Osteocyte (in vitro differentiated cells): ENCODE data around the gene STOX1. TPM values are rescaled to one million over a fixed set of nuclear protein-coding genes. Genes with fewer than 3 reads are reported as not detected.
"Not testable (repeated sequence)": the region's sequence is repeated elsewhere in the genome, so short reads cannot be mapped to it uniquely, and the experiment has no call there.

Experiments used
- DNase-seq: peaks from one replicate; pipeline ENCODE4 v3.0.0; 2021; ENCODE audit warnings: mixed read lengths; ENCODE audit not compliant: unreplicated experiment; ENCODE audit errors: extremely low spot score
- H3K27ac Mint-ChIP-seq: one replicate; pipeline ENCODE4 v1.8.0; 2021; ENCODE audit warnings: mild to moderate bottlenecking, mixed read lengths; ENCODE audit not compliant: unreplicated experiment
- H3K27me3 Mint-ChIP-seq: one replicate; pipeline ENCODE4 v1.8.0; 2021; ENCODE audit warnings: mixed read lengths; ENCODE audit not compliant: unreplicated experiment
- H3K36me3 Mint-ChIP-seq: one replicate; pipeline ENCODE4 v1.8.0; 2021; ENCODE audit warnings: mixed read lengths; ENCODE audit not compliant: unreplicated experiment
- H3K4me1 Mint-ChIP-seq: one replicate; pipeline ENCODE4 v1.8.0; 2021; ENCODE audit warnings: mixed read lengths; ENCODE audit not compliant: unreplicated experiment
- H3K4me3 Mint-ChIP-seq: one replicate; pipeline ENCODE4 v1.8.0; 2021; ENCODE audit warnings: mild to moderate bottlenecking, moderate library complexity, mixed read lengths; ENCODE audit not compliant: unreplicated experiment
- H3K9me3 Mint-ChIP-seq: one replicate; pipeline ENCODE4 v1.8.0; 2021; ENCODE audit warnings: mixed read lengths; ENCODE audit not compliant: unreplicated experiment
- total RNA-seq: library from RNA; stranded (reverse); gene quantifications from 2 replicates; pipeline ENCODE4 v1.2.1, GENCODE V29; 2021
- TF ChIP-seq, protein P1 (sequence below): fragments of 200-600 bp; sonication (generic); IDR thresholded peaks from 2 replicates; pipeline ENCODE4 v1.5.0; 2021; ENCODE audit warnings: antibody characterized with exemption, mild to moderate bottlenecking, moderate library complexity

The STOX1 gene
- total RNA-seq, 1 donor from 2014 or later, result 1.3 TPM

GRCh38 chr10:68804692-68805091, 22.6 kb upstream of the STOX1 start:
- TF ChIP-seq, protein P1, sequence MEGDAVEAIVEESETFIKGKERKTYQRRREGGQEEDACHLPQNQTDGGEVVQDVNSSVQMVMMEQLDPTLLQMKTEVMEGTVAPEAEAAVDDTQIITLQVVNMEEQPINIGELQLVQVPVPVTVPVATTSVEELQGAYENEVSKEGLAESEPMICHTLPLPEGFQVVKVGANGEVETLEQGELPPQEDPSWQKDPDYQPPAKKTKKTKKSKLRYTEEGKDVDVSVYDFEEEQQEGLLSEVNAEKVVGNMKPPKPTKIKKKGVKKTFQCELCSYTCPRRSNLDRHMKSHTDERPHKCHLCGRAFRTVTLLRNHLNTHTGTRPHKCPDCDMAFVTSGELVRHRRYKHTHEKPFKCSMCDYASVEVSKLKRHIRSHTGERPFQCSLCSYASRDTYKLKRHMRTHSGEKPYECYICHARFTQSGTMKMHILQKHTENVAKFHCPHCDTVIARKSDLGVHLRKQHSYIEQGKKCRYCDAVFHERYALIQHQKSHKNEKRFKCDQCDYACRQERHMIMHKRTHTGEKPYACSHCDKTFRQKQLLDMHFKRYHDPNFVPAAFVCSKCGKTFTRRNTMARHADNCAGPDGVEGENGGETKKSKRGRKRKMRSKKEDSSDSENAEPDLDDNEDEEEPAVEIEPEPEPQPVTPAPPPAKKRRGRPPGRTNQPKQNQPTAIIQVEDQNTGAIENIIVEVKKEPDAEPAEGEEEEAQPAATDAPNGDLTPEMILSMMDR, result no peak
- Mint-ChIP-seq H3K9me3 (no peaks in the 10 kb centered on the region), H3K4me1 (no peaks in the 10 kb centered on the region), H3K36me3 (peaks cover 1% of the 10 kb centered on the region), H3K27me3 (no peaks in the 10 kb centered on the region), H3K4me3 (no peak overlapping the region), H3K27ac (no peak overlapping the region)
- DNase-seq, result no peak

DNA sequence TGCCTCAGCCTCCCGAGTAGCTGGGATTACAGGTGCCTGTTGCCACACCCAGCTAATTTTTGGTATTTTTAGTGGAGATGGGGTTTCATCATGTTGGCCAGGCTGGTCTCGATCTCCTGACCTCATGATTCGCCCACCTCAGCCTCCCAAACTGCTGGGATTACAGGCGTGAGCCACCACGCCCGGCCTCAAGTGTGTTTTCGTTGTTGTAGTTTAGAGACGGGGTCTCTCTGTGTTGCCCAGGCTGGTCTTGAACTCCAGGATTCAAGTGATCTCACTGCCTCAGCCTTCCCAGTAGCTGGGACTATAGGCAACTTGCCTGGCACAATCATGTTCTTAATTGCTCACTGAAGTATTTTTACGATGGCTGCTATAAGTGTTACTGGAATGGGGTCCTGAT, 16.5 kb upstream of the STOX1 start:
- H3K36me3 Mint-ChIP-seq, DNase-seq, H3K9me3 Mint-ChIP-seq, H3K27ac Mint-ChIP-seq, H3K27me3 Mint-ChIP-seq, H3K4me3 Mint-ChIP-seq, H3K4me1 Mint-ChIP-seq: not testable (repeated sequence)

GRCh38 chr10:68811314-68812009, 15.9 kb upstream of the STOX1 start:
- Mint-ChIP-seq H3K27ac (no peak overlapping the region), H3K36me3 (no peaks in the 10 kb centered on the region), H3K4me3 (no peak overlapping the region), H3K27me3 (no peaks in the 10 kb centered on the region), H3K4me1 (no peaks in the 10 kb centered on the region), H3K9me3 (no peaks in the 10 kb centered on the region)
- DNase-seq, result no peak
- TF ChIP-seq, protein P1, result no peak

GRCh38 chr10:68812420-68812819, 14.9 kb upstream of the STOX1 start:
- DNase-seq, result no peak
- TF ChIP-seq, protein P1, result no peak
- Mint-ChIP-seq H3K9me3 (no peaks in the 10 kb centered on the region), H3K4me3 (no peak overlapping the region), H3K27me3 (no peaks in the 10 kb centered on the region), H3K4me1 (no peaks in the 10 kb centered on the region), H3K27ac (no peak overlapping the region), H3K36me3 (no peaks in the 10 kb centered on the region)

- Mint-ChIP-seq H3K36me3 (no peaks in the 10 kb centered on the region), H3K27me3 (no peaks in the 10 kb centered on the region), H3K27ac (no peak overlapping the region), H3K4me1 (no peaks in the 10 kb centered on the region), H3K9me3 (no peaks in the 10 kb centered on the region), H3K4me3 (no peak overlapping the region)
- no peak for DNase-seq
- TF ChIP-seq, protein P1, result no peak
Observed at GRCh38 chr10:68813559-68813958, 13.8 kb upstream of the STOX1 start.
